Breast epithelium (tissue), 3 donors: ENCODE data around the gene E2F2.

Source experiments
- POLR2AphosphoS5 ChIP-seq, 3 donors: sonication (generic); formaldehyde crosslinking; IDR thresholded peaks; one replicate each; pipeline ENCODE4 v1.6.1; 2017; ENCODE audit warnings: antibody characterized with exemption in 3 of 3
- TF ChIP-seq, protein P1 (sequence below), 3 donors: fragments of 450-650 bp; IDR thresholded peaks; one replicate each; pipeline ENCODE4 v1.5.1; 2016 to 2017; ENCODE audit warnings: antibody characterized with exemption in 3 of 3, mild to moderate bottlenecking in 3 of 3, moderate library complexity in 3 of 3

GRCh38 chr1:23557471-23558124, 26.6 kb upstream of the E2F2 start:
- TF ChIP-seq, protein P1, sequence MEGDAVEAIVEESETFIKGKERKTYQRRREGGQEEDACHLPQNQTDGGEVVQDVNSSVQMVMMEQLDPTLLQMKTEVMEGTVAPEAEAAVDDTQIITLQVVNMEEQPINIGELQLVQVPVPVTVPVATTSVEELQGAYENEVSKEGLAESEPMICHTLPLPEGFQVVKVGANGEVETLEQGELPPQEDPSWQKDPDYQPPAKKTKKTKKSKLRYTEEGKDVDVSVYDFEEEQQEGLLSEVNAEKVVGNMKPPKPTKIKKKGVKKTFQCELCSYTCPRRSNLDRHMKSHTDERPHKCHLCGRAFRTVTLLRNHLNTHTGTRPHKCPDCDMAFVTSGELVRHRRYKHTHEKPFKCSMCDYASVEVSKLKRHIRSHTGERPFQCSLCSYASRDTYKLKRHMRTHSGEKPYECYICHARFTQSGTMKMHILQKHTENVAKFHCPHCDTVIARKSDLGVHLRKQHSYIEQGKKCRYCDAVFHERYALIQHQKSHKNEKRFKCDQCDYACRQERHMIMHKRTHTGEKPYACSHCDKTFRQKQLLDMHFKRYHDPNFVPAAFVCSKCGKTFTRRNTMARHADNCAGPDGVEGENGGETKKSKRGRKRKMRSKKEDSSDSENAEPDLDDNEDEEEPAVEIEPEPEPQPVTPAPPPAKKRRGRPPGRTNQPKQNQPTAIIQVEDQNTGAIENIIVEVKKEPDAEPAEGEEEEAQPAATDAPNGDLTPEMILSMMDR (IDR thresholded peaks at IDR 0.05), result no peak
- TF ChIP-seq POLR2AphosphoS5 (IDR thresholded peaks at IDR 0.05), result no peak
